ENCODE data around the gene TRAF3IP1. TPM values are rescaled to one million over a fixed set of nuclear protein-coding genes. Genes with fewer than 3 reads are reported as not detected.
A peak's percentile ranks its signal among the peaks of the same experiment; 100 is the strongest.

The TRAF3IP1 gene
- polyA plus RNA-seq, 4 donors, result 17.1 to 20.6 (median 20.1) TPM

- DNase-seq (ENCODE audit: low read depth in 4 of 4, low spot score in 3 of 4), result no peak
Observed at GRCh38 chr2:238378230-238379095, 58.1 kb downstream of the TRAF3IP1 start.

- peak in 1 of 4 donors; percentile 16 for DNase-seq (ENCODE audit: low read depth in 4 of 4, low spot score in 3 of 4)
Observed at GRCh38 chr2:238379096-238379810, 58.9 kb downstream of the TRAF3IP1 start.

GRCh38 chr2:238380336-238380735 lies 60.0 kb downstream of the TRAF3IP1 start:
- DNase-seq (ENCODE audit: low read depth in 4 of 4, low spot score in 3 of 4), result no peak

GRCh38 chr2:238380785-238381184 lies 60.5 kb downstream of the TRAF3IP1 start:
- DNase-seq (ENCODE audit: low read depth in 4 of 4, low spot score in 3 of 4), result no peak

- no peak for DNase-seq (ENCODE audit: low read depth in 4 of 4, low spot score in 3 of 4)
Observed at GRCh38 chr2:238381341-238382115, 61.2 kb downstream of the TRAF3IP1 start.

GRCh38 chr2:238382381-238382781 lies 62.1 kb downstream of the TRAF3IP1 start:
- DNase-seq (ENCODE audit: low read depth in 4 of 4, low spot score in 3 of 4), result no peak

- no peak for DNase-seq (ENCODE audit: low read depth in 4 of 4, low spot score in 3 of 4)
Observed at GRCh38 chr2:238383135-238383534, 62.8 kb downstream of the TRAF3IP1 start.

GRCh38 chr2:238383743-238384380 lies 63.5 kb downstream of the TRAF3IP1 start:
- no peak for DNase-seq (ENCODE audit: low read depth in 4 of 4, low spot score in 3 of 4)

GRCh38 chr2:238387332-238387731 lies 67.0 kb downstream of the TRAF3IP1 start:
- DNase-seq (ENCODE audit: low read depth in 4 of 4, low spot score in 3 of 4), result no peak

GRCh38 chr2:238388794-238389193 lies 68.5 kb downstream of the TRAF3IP1 start:
- DNase-seq (ENCODE audit: low read depth in 4 of 4, low spot score in 3 of 4), result no peak

GRCh38 chr2:238389988-238390589 lies 69.8 kb downstream of the TRAF3IP1 start:
- no peak for DNase-seq (ENCODE audit: low read depth in 4 of 4, low spot score in 3 of 4)

- DNase-seq (ENCODE audit: low read depth in 4 of 4, low spot score in 3 of 4), result no peak
Observed at GRCh38 chr2:238391042-238391689, 70.8 kb downstream of the TRAF3IP1 start.

GRCh38 chr2:238396663-238397062 lies 76.3 kb downstream of the TRAF3IP1 start:
- DNase-seq (ENCODE audit: low read depth in 4 of 4, low spot score in 3 of 4), result no peak

GRCh38 chr2:238397356-238397755 lies 77.0 kb downstream of the TRAF3IP1 start:
- DNase-seq (ENCODE audit: low read depth in 4 of 4, low spot score in 3 of 4), result no peak

GRCh38 chr2:238398577-238398976 lies 78.3 kb downstream of the TRAF3IP1 start:
- no peak for DNase-seq (ENCODE audit: low read depth in 4 of 4, low spot score in 3 of 4)

GRCh38 chr2:238399094-238399493 lies 78.8 kb downstream of the TRAF3IP1 start:
- DNase-seq (ENCODE audit: low read depth in 4 of 4, low spot score in 3 of 4), result no peak

- DNase-seq (ENCODE audit: low read depth in 4 of 4, low spot score in 3 of 4), result no peak
Observed at GRCh38 chr2:238401551-238401950, 81.2 kb downstream of the TRAF3IP1 start.

- DNase-seq (ENCODE audit: low read depth in 4 of 4, low spot score in 3 of 4), result no peak
Observed at GRCh38 chr2:238403632-238404405, 83.5 kb downstream of the TRAF3IP1 start.
